ENCODE measurements around the gene HSPBP1.

Gene HSPBP1

GRCh38 chr19:55305983-55306562 lies 26.2 kb upstream of the HSPBP1 start:
- no peak for TF ChIP-seq CTCF (IDR thresholded peaks at IDR 0.05; ENCODE audit: control extremely low read depth, extremely low read depth, low read depth, missing control alignments)
- DNase-seq (ENCODE audit: extremely low spot score): no peak
- POLR2A ChIA-PET: no interaction called here
- CTCF ChIA-PET: interaction anchor here (1.0 to 1.3 kb wide), 2 partner anchors 11 to 33 kb away, joined by 3 to 4 read pairs; no protein-coding TSS in a partner anchor

DNA sequence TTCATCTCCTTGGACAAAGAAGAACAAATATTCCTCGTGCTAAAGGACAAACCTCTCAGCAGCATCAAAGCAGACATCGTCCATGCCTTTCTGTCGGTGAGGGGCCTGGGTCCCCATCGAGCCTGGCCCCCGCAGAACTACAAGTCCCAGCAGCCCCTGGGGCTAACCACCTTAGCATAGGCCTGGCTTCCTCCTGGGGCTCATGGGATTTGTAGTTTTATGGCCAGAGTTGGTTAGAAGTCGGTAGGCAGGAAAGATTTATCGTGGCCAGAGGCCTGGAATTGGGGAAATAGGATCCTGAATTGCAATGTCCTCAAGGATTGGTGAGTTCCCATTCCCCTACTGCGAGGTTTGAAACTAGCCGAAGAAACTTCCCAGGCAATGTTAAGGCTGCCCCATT lies 25.6 kb upstream of the HSPBP1 start:
- peak; percentile 65 for DNase-seq (ENCODE audit: extremely low spot score)
- ChIA-PET CTCF (no interaction called here), POLR2A (no interaction called here)
- TF ChIP-seq CTCF (IDR thresholded peaks at IDR 0.05; ENCODE audit: control extremely low read depth, extremely low read depth, low read depth, missing control alignments): no peak

DNA sequence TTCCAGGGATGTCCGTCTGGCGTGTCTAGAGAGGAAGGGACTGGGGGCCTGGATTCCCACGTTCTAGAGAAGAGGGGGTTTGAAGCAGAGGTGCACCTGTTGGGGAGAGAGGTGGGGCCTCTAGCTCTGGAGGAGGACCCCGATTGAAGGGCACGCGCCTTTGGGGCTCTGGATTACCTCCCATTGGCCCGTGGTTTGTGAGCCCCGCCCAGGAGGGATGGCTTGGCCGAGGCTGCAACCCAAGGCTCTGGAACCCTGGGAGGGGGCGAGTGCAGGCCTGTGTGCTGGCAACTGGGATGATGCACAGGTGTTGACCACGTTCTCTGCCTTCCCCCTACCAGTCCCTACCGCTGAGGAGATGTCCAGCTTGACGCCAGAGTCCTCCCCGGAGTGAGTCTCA lies 25.1 kb upstream of the HSPBP1 start:
- ChIA-PET CTCF (no interaction called here), POLR2A (no interaction called here)

GRCh38 chr19:55304279-55304978 lies 24.5 kb upstream of the HSPBP1 start:
- CTCF ChIA-PET: interaction anchor here (3.5 kb wide), 1 partner anchor 79 kb away, joined by 19 read pairs; the partner anchor contains the start of gene TMEM238
- POLR2A ChIA-PET: no interaction called here
- peak; percentile 54 for DNase-seq (ENCODE audit: extremely low spot score)

More for the DNA sequence above, 25.1 kb upstream of the HSPBP1 start:
- DNase-seq (ENCODE audit: extremely low spot score): no peak
- TF ChIP-seq CTCF (IDR thresholded peaks at IDR 0.05; ENCODE audit: control extremely low read depth, extremely low read depth, low read depth, missing control alignments): no peak

DNA sequence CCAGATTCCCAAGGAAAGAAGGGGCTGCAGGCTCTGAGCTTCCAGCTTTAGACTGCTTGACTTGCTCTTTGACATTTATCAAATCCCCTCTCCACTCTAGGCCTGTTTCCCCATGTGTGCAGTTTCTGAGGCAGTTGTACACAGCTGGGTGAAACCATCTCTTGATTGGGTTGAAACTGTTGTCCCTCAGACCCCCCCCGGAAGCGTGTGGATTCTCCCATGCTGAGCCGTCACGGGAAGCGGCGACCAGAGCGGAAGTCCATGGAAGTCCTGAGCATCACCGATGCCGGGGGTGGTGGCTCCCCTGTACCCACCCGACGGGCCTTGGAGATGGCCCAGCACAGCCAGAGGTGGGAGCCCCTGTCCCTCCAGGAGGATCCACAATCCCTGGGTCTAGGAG lies 23.6 kb upstream of the HSPBP1 start:
- DNase-seq (ENCODE audit: extremely low spot score): no peak
- ChIA-PET POLR2A (no interaction called here), CTCF (interaction anchor here (1.3 to 3.8 kb wide), 7 partner anchors 9 to 167 kb away, joined by 3 to 80 read pairs (median 23); partner anchors contain the start of genes KMT5C and TMEM238)
- no peak for TF ChIP-seq CTCF (IDR thresholded peaks at IDR 0.05; ENCODE audit: control extremely low read depth, extremely low read depth, low read depth, missing control alignments)

More at GRCh38 chr19:55304279-55304978, 24.5 kb upstream of the HSPBP1 start:
- TF ChIP-seq CTCF (IDR thresholded peaks at IDR 0.05; ENCODE audit: control extremely low read depth, extremely low read depth, low read depth, missing control alignments): no peak

- no peak for DNase-seq (ENCODE audit: extremely low spot score)
- ChIA-PET CTCF (interaction anchor here (0.8 to 3.8 kb wide), 22 partner anchors 10 to 166 kb away, joined by 3 to 80 read pairs (median 5); partner anchors contain the start of genes BRSK1, KMT5C, TMEM150B and TMEM238), POLR2A (no interaction called here)
- no peak for TF ChIP-seq CTCF (IDR thresholded peaks at IDR 0.05; ENCODE audit: control extremely low read depth, extremely low read depth, low read depth, missing control alignments)
Measured at GRCh38 chr19:55302318-55302703, 22.4 kb upstream of the HSPBP1 start.

Data from GM10248 (cell line).